Uterus (tissue), 4 donors: ENCODE data around the gene ACAP1. TPM values are rescaled to one million over a fixed set of nuclear protein-coding genes. Genes with fewer than 3 reads are reported as not detected.

Experiments used
- DNase-seq, 2 donors: peaks; one replicate each; pipeline ENCODE4 v3.0.0-alpha.2; 2019 to 2020
- H3K27ac ChIP-seq, 2 donors: fragments of 200-600 bp; sonication (generic); 1 replicate in 1 of 2; 2 replicates in 1 of 2; pipeline ENCODE4 v1.5.1; 2016 to 2018
- H3K27me3 ChIP-seq, 2 donors: fragments of 200-600 bp; sonication (generic); one replicate each; pipeline ENCODE4 v1.5.1; 2018 to 2019; ENCODE audit warnings: control low read depth in 1 of 2
- H3K36me3 ChIP-seq, 2 donors: fragments of 200-600 bp; sonication (generic); one replicate each; pipeline ENCODE4 v1.5.1; 2019; ENCODE audit warnings: control low read depth in 1 of 2
- H3K4me1 ChIP-seq, 2 donors: fragments of 200-600 bp; sonication (generic); one replicate each; pipeline ENCODE4 v1.5.1; 2018 to 2019; ENCODE audit warnings: control low read depth in 1 of 2
- H3K4me3 ChIP-seq, 2 donors: fragments of 200-600 bp; sonication (generic); 1 replicate in 1 of 2; 2 replicates in 1 of 2; pipeline ENCODE4 v1.5.1; 2018 to 2019; ENCODE audit warnings: mild to moderate bottlenecking in 1 of 2
- H3K9me3 ChIP-seq, 2 donors: fragments of 200-600 bp; sonication (generic); one replicate each; pipeline ENCODE4 v1.5.1; 2019; ENCODE audit warnings: control low read depth in 1 of 2
- POLR2A ChIP-seq, 2 donors: fragments of 450-650 bp; IDR thresholded peaks; one replicate each; pipeline ENCODE4 v1.6.1; 2016; ENCODE audit warnings: antibody characterized with exemption in 2 of 2, mild to moderate bottlenecking in 1 of 2, moderate library complexity in 1 of 2
- intact Hi-C: fragments of 100-400 bp; cut with DNase I; formaldehyde crosslinking; loops from one replicate; pipeline ENCODE4 v1.15.1; 2023; ENCODE audit warnings: low total_unique reads
- total RNA-seq, 4 donors: library from RNA; depleted of rRNA in 3 of 4; stranded (reverse); fragments of >200 nt in 3 of 4; gene quantifications; one replicate each; pipeline versions ENCODE4 v1.1.0 to v1.2.4, GENCODE V29; 2014 to 2023
- TF ChIP-seq, protein P1 (sequence below), 4 experiments: fragments of 200-600 bp in 2 of 4; fragments of 450-650 bp in 2 of 4; sonication (generic) in 2 of 4; IDR thresholded peaks; one replicate each; pipeline ENCODE4 v1.5.1; 2016 to 2019; ENCODE audit warnings: antibody characterized with exemption in 4 of 4, mild to moderate bottlenecking in 2 of 4, moderate library complexity in 1 of 4
- donor health status: DM: yes; HTN: yes; CAD: no.

Gene ACAP1
- total RNA-seq, 4 donors from 2014 or later = 0.29 to 11.2 (median 1.7) TPM

DNA sequence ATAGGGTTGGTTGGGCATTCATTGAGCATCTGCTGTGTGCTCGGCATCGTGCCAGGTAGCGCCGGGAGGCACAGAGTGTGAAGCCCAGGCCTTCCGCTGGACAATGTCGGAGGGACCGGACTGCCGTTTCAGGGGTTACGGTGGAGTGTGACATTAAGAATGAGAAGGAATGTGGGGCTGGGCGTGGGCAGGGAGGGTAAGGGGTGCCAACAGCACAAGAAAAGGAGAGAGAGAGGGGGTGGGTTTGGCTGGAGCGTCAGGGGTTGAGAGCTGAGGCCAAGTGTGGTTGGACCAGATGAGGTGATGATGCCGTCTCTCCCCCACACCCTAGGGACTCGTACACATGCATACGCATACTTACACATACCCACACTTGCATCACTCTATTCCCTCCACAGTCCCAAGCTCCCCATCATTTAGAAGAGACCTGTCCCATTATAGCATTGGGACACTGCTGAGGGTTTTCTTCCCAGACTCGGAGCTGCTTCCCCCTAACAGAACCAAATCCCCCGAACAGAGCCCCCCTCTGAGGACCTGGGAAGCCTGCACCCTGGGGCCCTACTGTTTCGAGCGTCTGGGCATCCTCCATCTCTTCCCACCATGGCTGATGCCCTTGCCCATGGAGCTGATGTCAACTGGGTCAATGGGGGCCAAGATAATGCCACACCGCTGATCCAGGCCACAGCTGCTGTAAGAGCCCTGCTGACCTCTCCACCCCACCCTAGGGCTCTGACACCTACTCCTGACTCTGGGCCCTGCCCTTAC, 12.3 kb downstream of the ACAP1 start:
- peak overlapping the region in 1 of 2 donors; percentile 95 for H3K27ac ChIP-seq
- peaks cover 0 to 8% of the 10 kb centered on the region in 2 donors for H3K4me1 ChIP-seq
- H3K4me3 ChIP-seq = no peak overlapping the region
- TF ChIP-seq POLR2A (IDR thresholded peaks at IDR 0.05) = no peak
- TF ChIP-seq, protein P1, sequence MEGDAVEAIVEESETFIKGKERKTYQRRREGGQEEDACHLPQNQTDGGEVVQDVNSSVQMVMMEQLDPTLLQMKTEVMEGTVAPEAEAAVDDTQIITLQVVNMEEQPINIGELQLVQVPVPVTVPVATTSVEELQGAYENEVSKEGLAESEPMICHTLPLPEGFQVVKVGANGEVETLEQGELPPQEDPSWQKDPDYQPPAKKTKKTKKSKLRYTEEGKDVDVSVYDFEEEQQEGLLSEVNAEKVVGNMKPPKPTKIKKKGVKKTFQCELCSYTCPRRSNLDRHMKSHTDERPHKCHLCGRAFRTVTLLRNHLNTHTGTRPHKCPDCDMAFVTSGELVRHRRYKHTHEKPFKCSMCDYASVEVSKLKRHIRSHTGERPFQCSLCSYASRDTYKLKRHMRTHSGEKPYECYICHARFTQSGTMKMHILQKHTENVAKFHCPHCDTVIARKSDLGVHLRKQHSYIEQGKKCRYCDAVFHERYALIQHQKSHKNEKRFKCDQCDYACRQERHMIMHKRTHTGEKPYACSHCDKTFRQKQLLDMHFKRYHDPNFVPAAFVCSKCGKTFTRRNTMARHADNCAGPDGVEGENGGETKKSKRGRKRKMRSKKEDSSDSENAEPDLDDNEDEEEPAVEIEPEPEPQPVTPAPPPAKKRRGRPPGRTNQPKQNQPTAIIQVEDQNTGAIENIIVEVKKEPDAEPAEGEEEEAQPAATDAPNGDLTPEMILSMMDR (IDR thresholded peaks at IDR 0.05) = no peak
- DNase-seq = no peak
- no peaks in the 10 kb centered on the region for H3K27me3 ChIP-seq
- intact Hi-C loops = no loop called here
- no peaks in the 10 kb centered on the region for H3K36me3 ChIP-seq
- H3K9me3 ChIP-seq = no peaks in the 10 kb centered on the region

DNA sequence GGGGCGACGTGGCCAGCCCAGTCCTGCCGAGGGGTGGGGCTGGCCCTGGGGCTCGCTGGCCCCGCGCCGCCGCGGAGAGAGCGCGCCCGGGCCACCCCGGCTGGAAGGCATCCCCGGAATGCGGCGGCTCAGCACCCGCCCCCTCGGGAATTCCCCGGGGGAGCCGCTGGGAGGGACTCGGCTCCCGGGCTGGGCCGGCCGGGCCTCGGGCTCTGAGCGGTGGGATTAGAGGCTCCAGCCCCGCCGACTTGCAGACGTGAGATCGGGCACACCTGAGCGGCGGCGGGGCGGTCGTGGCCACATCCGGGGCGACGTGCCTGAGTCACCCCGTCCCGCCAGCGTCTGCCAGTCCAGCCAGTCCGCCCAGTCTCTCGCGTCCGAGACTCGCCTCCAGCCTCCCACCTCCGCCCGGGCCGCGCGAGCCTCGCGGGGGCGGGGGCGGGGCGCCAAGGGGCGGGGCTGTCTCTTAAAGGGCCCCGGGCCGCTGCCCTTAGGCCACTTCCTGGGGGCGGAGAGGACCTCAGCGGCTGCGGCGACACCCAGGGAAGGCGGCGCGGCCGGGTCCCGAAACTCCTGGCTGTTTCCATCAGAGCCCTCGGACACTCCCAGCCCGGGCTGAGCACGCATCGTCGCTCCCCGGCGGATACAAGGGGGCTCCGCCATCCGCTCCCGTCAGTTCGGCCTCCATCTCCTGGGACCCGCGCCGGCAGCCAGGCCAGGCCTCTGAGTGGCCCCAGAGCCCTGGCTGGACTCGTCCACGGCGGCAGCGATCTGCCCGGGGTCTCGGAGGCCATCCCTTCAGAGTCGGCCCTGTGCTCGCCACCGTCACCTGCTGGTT, 15.6 kb downstream of the ACAP1 start, which contains the start of gene KCTD11:
Gene KCTD11, plus strand, starts transcription at position 498 of the 838 bp plus-strand sequence.
- H3K27me3 ChIP-seq = no peaks in the 10 kb centered on the region
- peak within 1 kb of the TSS; percentile 76 to 97 for H3K4me3 ChIP-seq
- intact Hi-C loops = loop anchor here (10.0 kb wide), 1 partner anchor 233 kb away; the partner anchor contains the start of gene MPDU1
- H3K4me1 ChIP-seq = peaks cover 0 to 8% of the 10 kb centered on the region in 2 donors
- peak within 1 kb of the TSS; percentile 95 to 97 for H3K27ac ChIP-seq
- DNase-seq = peak; percentile 88 to 93
- TF ChIP-seq POLR2A (IDR thresholded peaks at IDR 0.05) = peak; percentile 19 to 65
- TF ChIP-seq, protein P1 (IDR thresholded peaks at IDR 0.05) = peak in 2 of 4 experiments; percentile 41 to 55
- no peaks in the 10 kb centered on the region for H3K36me3 ChIP-seq
- no peaks in the 10 kb centered on the region for H3K9me3 ChIP-seq

DNA sequence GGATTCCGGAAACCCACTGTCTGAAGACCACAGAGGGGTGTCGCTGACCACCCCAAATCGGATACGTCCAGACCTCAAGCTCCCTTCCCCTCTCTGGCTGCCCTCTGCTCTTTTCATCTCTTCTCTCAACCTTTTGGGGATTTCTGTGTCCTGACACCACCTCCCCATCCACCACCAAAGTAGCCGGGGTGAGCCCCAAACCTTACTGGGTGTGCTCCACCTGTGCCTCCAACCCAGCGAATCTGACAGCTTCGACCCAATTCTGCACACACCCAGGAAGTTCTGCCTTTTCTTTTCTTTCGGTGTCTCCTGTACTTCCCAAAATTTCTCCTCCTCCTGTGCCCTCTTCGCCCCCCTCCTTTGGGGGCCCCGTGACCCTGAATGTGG, 16.2 kb downstream of the ACAP1 start:
- Histone ChIP-seq H3K9me3 (no peaks in the 10 kb centered on the region), H3K4me1 (peaks cover 0 to 8% of the 10 kb centered on the region in 2 donors), H3K36me3 (no peaks in the 10 kb centered on the region), H3K4me3 (peak overlapping the region; percentile 76 to 97), H3K27ac (peak overlapping the region; percentile 95 to 97), H3K27me3 (no peaks in the 10 kb centered on the region)
- TF ChIP-seq, protein P1 (IDR thresholded peaks at IDR 0.05) = peak in 2 of 4 experiments; percentile 69 to 85
- TF ChIP-seq POLR2A (IDR thresholded peaks at IDR 0.05) = no peak
- intact Hi-C loops = loop anchor here (10.0 kb wide), 1 partner anchor 232 kb away; the partner anchor contains the start of gene MPDU1
- no peak for DNase-seq

DNA sequence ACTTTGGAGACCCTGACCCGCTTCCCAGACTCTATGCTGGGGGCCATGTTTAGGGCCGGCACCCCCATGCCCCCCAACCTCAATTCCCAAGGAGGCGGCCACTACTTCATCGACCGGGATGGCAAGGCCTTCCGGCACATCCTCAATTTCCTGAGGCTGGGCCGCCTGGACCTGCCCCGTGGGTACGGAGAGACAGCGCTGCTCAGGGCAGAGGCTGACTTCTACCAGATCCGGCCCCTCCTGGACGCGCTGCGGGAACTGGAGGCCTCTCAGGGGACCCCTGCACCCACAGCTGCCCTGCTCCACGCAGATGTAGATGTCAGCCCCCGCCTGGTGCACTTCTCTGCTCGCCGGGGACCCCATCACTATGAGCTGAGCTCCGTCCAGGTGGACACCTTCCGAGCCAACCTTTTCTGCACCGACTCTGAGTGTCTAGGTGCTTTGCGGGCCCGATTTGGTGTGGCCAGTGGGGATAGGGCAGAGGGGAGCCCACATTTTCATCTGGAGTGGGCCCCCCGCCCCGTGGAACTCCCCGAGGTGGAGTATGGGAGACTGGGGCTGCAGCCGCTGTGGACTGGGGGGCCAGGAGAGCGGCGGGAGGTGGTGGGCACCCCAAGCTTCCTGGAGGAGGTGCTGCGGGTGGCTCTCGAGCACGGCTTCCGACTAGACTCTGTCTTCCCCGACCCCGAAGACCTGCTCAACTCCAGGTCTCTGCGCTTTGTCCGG, 16.7 kb downstream of the ACAP1 start:
- Histone ChIP-seq H3K4me3 (peak overlapping the region in 1 of 2 donors; percentile 76), H3K27ac (peak overlapping the region; percentile 95 to 97), H3K4me1 (peaks cover 0 to 8% of the 10 kb centered on the region in 2 donors), H3K36me3 (no peaks in the 10 kb centered on the region), H3K9me3 (no peaks in the 10 kb centered on the region), H3K27me3 (no peaks in the 10 kb centered on the region)
- intact Hi-C loops = loop anchor here (10.0 kb wide), 1 partner anchor 232 kb away; the partner anchor contains the start of gene MPDU1
- DNase-seq = no peak
- TF ChIP-seq, protein P1 (IDR thresholded peaks at IDR 0.05) = no peak
- no peak for TF ChIP-seq POLR2A (IDR thresholded peaks at IDR 0.05)
